Type B pancreatic cell (in vitro differentiated cells): ENCODE results near the gene AS3MT. TPM values are rescaled to one million over a fixed set of nuclear protein-coding genes. Genes with fewer than 3 reads are reported as not detected.
"Not testable (repeated sequence)": the region's sequence is repeated elsewhere in the genome, so short reads cannot be mapped to it uniquely, and the experiment has no call there.

Source experiments
- DNase-seq: peaks from one replicate; pipeline ENCODE4 v3.0.0; 2021; ENCODE audit warnings: mixed read lengths; ENCODE audit not compliant: unreplicated experiment; ENCODE audit errors: extremely low spot score
- H3K27ac Mint-ChIP-seq: 2 replicates; pipeline ENCODE4 v1.8.0; 2021; ENCODE audit warnings: mild to moderate bottlenecking, mixed read lengths
- H3K27me3 Mint-ChIP-seq: 2 replicates; pipeline ENCODE4 v1.8.0; 2021; ENCODE audit warnings: mixed read lengths
- H3K36me3 Mint-ChIP-seq: 2 replicates; pipeline ENCODE4 v1.8.0; 2021; ENCODE audit warnings: mixed read lengths
- H3K4me1 Mint-ChIP-seq: one replicate; pipeline ENCODE4 v1.8.0; 2021; ENCODE audit warnings: mixed read lengths; ENCODE audit not compliant: unreplicated experiment
- H3K4me3 Mint-ChIP-seq: 2 replicates; pipeline ENCODE4 v1.8.0; 2021; ENCODE audit warnings: mild to moderate bottlenecking, mixed read lengths
- H3K9me3 Mint-ChIP-seq: 2 replicates; pipeline ENCODE4 v1.8.0; 2021; ENCODE audit warnings: mixed read lengths
- CTCF ChIP-seq: fragments of 200-600 bp; sonication (generic); conservative IDR thresholded peaks from 2 replicates; pipeline ENCODE4 v1.5.0; 2021; ENCODE audit warnings: antibody characterized with exemption, mild to moderate bottlenecking
- total RNA-seq: library from RNA; stranded (reverse); gene quantifications from 2 replicates; pipeline ENCODE4 v1.2.1, GENCODE V29; 2021; ENCODE audit warnings: low replicate concordance

Gene AS3MT
- total RNA-seq, 1 donor from 2014 or later, result 4.2 TPM

- DNase-seq, result no peak
- H3K27me3 Mint-ChIP-seq, result no peaks in the 10 kb centered on the region
- H3K4me3 Mint-ChIP-seq, result no peak overlapping the region
- TF ChIP-seq CTCF, result no peak
- H3K4me1 Mint-ChIP-seq, result peaks cover 8% of the 10 kb centered on the region
- H3K27ac Mint-ChIP-seq, result no peak overlapping the region
- H3K9me3 Mint-ChIP-seq, result peaks cover 5% of the 10 kb centered on the region
- H3K36me3 Mint-ChIP-seq, result peaks cover 6% of the 10 kb centered on the region
Measured at GRCh38 chr10:102927311-102928010, 58.2 kb downstream of the AS3MT start.

- not testable (repeated sequence) for H3K27me3 Mint-ChIP-seq, H3K4me1 Mint-ChIP-seq, DNase-seq, H3K27ac Mint-ChIP-seq, H3K4me3 Mint-ChIP-seq, H3K9me3 Mint-ChIP-seq, H3K36me3 Mint-ChIP-seq
Measured at GRCh38 chr10:102928442-102928841, 59.2 kb downstream of the AS3MT start.

- Mint-ChIP-seq H3K4me1 (no peaks in the 10 kb centered on the region), H3K36me3 (peaks cover 7% of the 10 kb centered on the region), H3K9me3 (peaks cover 5% of the 10 kb centered on the region), H3K27me3 (no peaks in the 10 kb centered on the region), H3K27ac (no peak overlapping the region), H3K4me3 (no peak overlapping the region)
- TF ChIP-seq CTCF, result no peak
- no peak for DNase-seq
Measured at GRCh38 chr10:102930720-102931119, 61.5 kb downstream of the AS3MT start.

GRCh38 chr10:102931643-102932042 lies 62.4 kb downstream of the AS3MT start:
- no peak for TF ChIP-seq CTCF
- Mint-ChIP-seq H3K4me1 (no peaks in the 10 kb centered on the region), H3K36me3 (peaks cover 7% of the 10 kb centered on the region), H3K27me3 (no peaks in the 10 kb centered on the region), H3K9me3 (peaks cover 5% of the 10 kb centered on the region), H3K4me3 (no peak overlapping the region), H3K27ac (no peak overlapping the region)
- DNase-seq, result no peak

- no peaks in the 10 kb centered on the region for H3K4me1 Mint-ChIP-seq
- peaks cover 3% of the 10 kb centered on the region for H3K36me3 Mint-ChIP-seq
- H3K9me3 Mint-ChIP-seq, result peaks cover 5% of the 10 kb centered on the region
- H3K4me3 Mint-ChIP-seq, result no peak overlapping the region
- DNase-seq, result no peak
- no peaks in the 10 kb centered on the region for H3K27me3 Mint-ChIP-seq
- no peak overlapping the region for H3K27ac Mint-ChIP-seq
- TF ChIP-seq CTCF, result no peak
Measured at GRCh38 chr10:102935505-102935904, 66.2 kb downstream of the AS3MT start.

GRCh38 chr10:102935939-102936605 lies 66.8 kb downstream of the AS3MT start:
- Mint-ChIP-seq H3K4me1 (no peaks in the 10 kb centered on the region), H3K36me3 (peaks cover 3% of the 10 kb centered on the region), H3K27ac (no peak overlapping the region), H3K9me3 (peaks cover under 1% of the 10 kb centered on the region), H3K27me3 (no peaks in the 10 kb centered on the region), H3K4me3 (no peak overlapping the region)
- DNase-seq, result no peak
- no peak for TF ChIP-seq CTCF
